Activated T-helper 1 cell treated with anti-CD3 and anti-CD28 coated beads, Interleukin-12 subunit alpha, Interleukin-12 subunit beta, Interleukin-2, Interleukin-4 antibody, amounts not matched to agents 30 ng/mL and 10 ng/mL and 1 ng/mL, durations not matched to agents 14 hours and 24 hours and 36 hours (primary cell): ENCODE results near the gene TANK. TPM values are rescaled to one million over a fixed set of nuclear protein-coding genes. Genes with fewer than 3 reads are reported as not detected.

Source experiments
- DNase-seq: peaks from one replicate; pipeline ENCODE4 v3.0.0; 2021; ENCODE audit warnings: low spot score
- H3K27ac Mint-ChIP-seq: one replicate; pipeline ENCODE4 v1.8.0; 2021; ENCODE audit warnings: mild to moderate bottlenecking, mixed read lengths
- H3K27me3 Mint-ChIP-seq: one replicate; pipeline ENCODE4 v1.8.0; 2022; ENCODE audit warnings: mild to moderate bottlenecking, moderate library complexity, mixed read lengths; ENCODE audit not compliant: insufficient read depth
- H3K36me3 Mint-ChIP-seq: one replicate; pipeline ENCODE4 v1.8.0; 2021; ENCODE audit warnings: low read depth, mixed read lengths
- H3K4me1 Mint-ChIP-seq: one replicate; pipeline ENCODE4 v1.8.0; 2021; ENCODE audit warnings: low read depth, mixed read lengths
- H3K4me3 Mint-ChIP-seq: one replicate; pipeline ENCODE4 v1.8.0; 2021; ENCODE audit warnings: mild to moderate bottlenecking, moderate library complexity, mixed read lengths
- H3K9me3 Mint-ChIP-seq: one replicate; pipeline ENCODE4 v1.8.0; 2021; ENCODE audit warnings: mixed read lengths
- intact Hi-C: fragments of 100-400 bp; cut with micrococcal nuclease; formaldehyde crosslinking; loops from one replicate; pipeline ENCODE4 v1.15.1; 2024
- total RNA-seq: library from RNA; stranded (reverse); gene quantifications from 2 replicates; pipeline ENCODE4 v1.2.3, GENCODE V29; 2022

TANK gene
- 136 and 141 TPM in 2 replicates for total RNA-seq

- peaks cover 81% of the 10 kb centered on the region for H3K4me1 Mint-ChIP-seq
- H3K9me3 Mint-ChIP-seq = no peaks in the 10 kb centered on the region
- peaks cover 57% of the 10 kb centered on the region for H3K36me3 Mint-ChIP-seq
- H3K27ac Mint-ChIP-seq = peak within 1 kb of the TSS; percentile 99
- peak; percentile 88 for DNase-seq
- intact Hi-C loops = loop anchor here (1.0 to 10.0 kb wide), 10 partner anchors 21 to 936 kb away; partner anchors contain the start of genes PSMD14 and RBMS1
- H3K4me3 Mint-ChIP-seq = peak within 1 kb of the TSS; percentile 97
- no peaks in the 10 kb centered on the region for H3K27me3 Mint-ChIP-seq
Observed at GRCh38 chr2:161160226-161161073, at the start of gene TANK. TANK (plus strand) TSS chr2:161160428; CDS start chr2:161179663, 19,235 bp downstream.

- Mint-ChIP-seq H3K27ac (no peak overlapping the region), H3K4me1 (no peaks in the 10 kb centered on the region)
- intact Hi-C loops = no loop called here
Observed at GRCh38 chr2:161111531-161111930, 48.7 kb upstream of the TANK start.

GRCh38 chr2:161112908-161113307 lies 47.3 kb upstream of the TANK start:
- no peak for DNase-seq
- Mint-ChIP-seq H3K9me3 (no peaks in the 10 kb centered on the region), H3K27me3 (peaks cover 8% of the 10 kb centered on the region), H3K36me3 (no peaks in the 10 kb centered on the region), H3K27ac (no peak overlapping the region), H3K4me3 (no peak overlapping the region), H3K4me1 (no peaks in the 10 kb centered on the region)
- intact Hi-C loops = no loop called here

More at GRCh38 chr2:161111531-161111930, 48.7 kb upstream of the TANK start:
- Mint-ChIP-seq H3K4me3 (no peak overlapping the region), H3K9me3 (no peaks in the 10 kb centered on the region), H3K27me3 (peaks cover 8% of the 10 kb centered on the region), H3K36me3 (no peaks in the 10 kb centered on the region)
- no peak for DNase-seq

GRCh38 chr2:161113693-161114575 lies 46.3 kb upstream of the TANK start:
- no peak overlapping the region for H3K4me3 Mint-ChIP-seq
- H3K36me3 Mint-ChIP-seq = no peaks in the 10 kb centered on the region
- DNase-seq = no peak
- H3K27ac Mint-ChIP-seq = no peak overlapping the region
- H3K27me3 Mint-ChIP-seq = peaks cover 8% of the 10 kb centered on the region
- no peaks in the 10 kb centered on the region for H3K9me3 Mint-ChIP-seq
- no peaks in the 10 kb centered on the region for H3K4me1 Mint-ChIP-seq
- intact Hi-C loops = no loop called here

GRCh38 chr2:161115205-161115604 lies 45.0 kb upstream of the TANK start:
- H3K27ac Mint-ChIP-seq = no peak overlapping the region
- no peak for DNase-seq
- H3K4me1 Mint-ChIP-seq = no peaks in the 10 kb centered on the region
- H3K4me3 Mint-ChIP-seq = no peak overlapping the region
- peaks cover 1% of the 10 kb centered on the region for H3K36me3 Mint-ChIP-seq
- no peaks in the 10 kb centered on the region for H3K9me3 Mint-ChIP-seq
- H3K27me3 Mint-ChIP-seq = peaks cover 8% of the 10 kb centered on the region
- intact Hi-C loops = no loop called here

- Mint-ChIP-seq H3K4me1 (no peaks in the 10 kb centered on the region), H3K27ac (no peak overlapping the region), H3K4me3 (no peak overlapping the region), H3K9me3 (no peaks in the 10 kb centered on the region), H3K27me3 (peaks cover 8% of the 10 kb centered on the region), H3K36me3 (peaks cover 1% of the 10 kb centered on the region)
- no peak for DNase-seq
- intact Hi-C loops = no loop called here
Observed at GRCh38 chr2:161115605-161116380, 44.4 kb upstream of the TANK start.

- no peak overlapping the region for H3K27ac Mint-ChIP-seq
- no peaks in the 10 kb centered on the region for H3K9me3 Mint-ChIP-seq
- DNase-seq = no peak
- H3K4me1 Mint-ChIP-seq = peaks cover 1% of the 10 kb centered on the region
- no peak overlapping the region for H3K4me3 Mint-ChIP-seq
- peaks cover 1% of the 10 kb centered on the region for H3K36me3 Mint-ChIP-seq
- intact Hi-C loops = no loop called here
- H3K27me3 Mint-ChIP-seq = peaks cover 6% of the 10 kb centered on the region
Observed at GRCh38 chr2:161116509-161116908, 43.7 kb upstream of the TANK start.

- no peak for DNase-seq
- intact Hi-C loops = no loop called here
- Mint-ChIP-seq H3K36me3 (peaks cover 1% of the 10 kb centered on the region), H3K4me3 (no peak overlapping the region), H3K27ac (no peak overlapping the region), H3K9me3 (no peaks in the 10 kb centered on the region), H3K27me3 (peaks cover 6% of the 10 kb centered on the region), H3K4me1 (peaks cover 11% of the 10 kb centered on the region)
Observed at GRCh38 chr2:161117506-161117905, 42.7 kb upstream of the TANK start.

- H3K9me3 Mint-ChIP-seq = no peaks in the 10 kb centered on the region
- H3K36me3 Mint-ChIP-seq = peaks cover 1% of the 10 kb centered on the region
- H3K4me1 Mint-ChIP-seq = peaks cover 23% of the 10 kb centered on the region
- intact Hi-C loops = no loop called here
- H3K27me3 Mint-ChIP-seq = peaks cover 2% of the 10 kb centered on the region
- no peak overlapping the region for H3K27ac Mint-ChIP-seq
- DNase-seq = no peak
- no peak overlapping the region for H3K4me3 Mint-ChIP-seq
Observed at GRCh38 chr2:161118722-161119121, 41.5 kb upstream of the TANK start.

GRCh38 chr2:161119483-161119882 lies 40.7 kb upstream of the TANK start:
- H3K36me3 Mint-ChIP-seq = peaks cover 1% of the 10 kb centered on the region
- H3K27me3 Mint-ChIP-seq = no peaks in the 10 kb centered on the region
- intact Hi-C loops = no loop called here
- no peak overlapping the region for H3K27ac Mint-ChIP-seq
- no peak for DNase-seq
- H3K4me3 Mint-ChIP-seq = no peak overlapping the region
- H3K4me1 Mint-ChIP-seq = peaks cover 31% of the 10 kb centered on the region
- no peaks in the 10 kb centered on the region for H3K9me3 Mint-ChIP-seq

- H3K4me1 Mint-ChIP-seq = peaks cover 34% of the 10 kb centered on the region
- peaks cover 1% of the 10 kb centered on the region for H3K36me3 Mint-ChIP-seq
- intact Hi-C loops = no loop called here
- DNase-seq = no peak
- no peak overlapping the region for H3K4me3 Mint-ChIP-seq
- no peaks in the 10 kb centered on the region for H3K27me3 Mint-ChIP-seq
- no peaks in the 10 kb centered on the region for H3K9me3 Mint-ChIP-seq
- H3K27ac Mint-ChIP-seq = no peak overlapping the region
Observed at GRCh38 chr2:161120775-161121174, 39.5 kb upstream of the TANK start.

- no peak overlapping the region for H3K4me3 Mint-ChIP-seq
- H3K9me3 Mint-ChIP-seq = no peaks in the 10 kb centered on the region
- H3K27ac Mint-ChIP-seq = no peak overlapping the region
- H3K4me1 Mint-ChIP-seq = peaks cover 34% of the 10 kb centered on the region
- DNase-seq = no peak
- H3K27me3 Mint-ChIP-seq = no peaks in the 10 kb centered on the region
- peaks cover 1% of the 10 kb centered on the region for H3K36me3 Mint-ChIP-seq
- intact Hi-C loops = no loop called here
Observed at GRCh38 chr2:161121622-161122021, 38.6 kb upstream of the TANK start.
